MM.1S (cell line): Measurements from ENCODE around the gene SUSD3.

Source experiments
- EZH2 ChIP-seq: fragments of 300-600 bp; sonication (generic); optimal IDR thresholded peaks from 2 replicates; pipeline ENCODE3; 2017; ENCODE audit warnings: low read depth, mild to moderate bottlenecking, antibody characterized with exemption, low read length, mixed read lengths
- EZH2phosphoT487 ChIP-seq: fragments of 300-600 bp; sonication (generic); IDR thresholded peaks from 2 replicates; pipeline ENCODE4 v1.6.1; 2018; ENCODE audit warnings: antibody characterized with exemption, low read length
- TF ChIP-seq, protein P1 (sequence below): fragments of 300-600 bp; sonication (generic); IDR thresholded peaks from 2 replicates; pipeline ENCODE4 v1.5.1; 2016; ENCODE audit warnings: antibody characterized with exemption, low read length, mixed read lengths

DNA sequence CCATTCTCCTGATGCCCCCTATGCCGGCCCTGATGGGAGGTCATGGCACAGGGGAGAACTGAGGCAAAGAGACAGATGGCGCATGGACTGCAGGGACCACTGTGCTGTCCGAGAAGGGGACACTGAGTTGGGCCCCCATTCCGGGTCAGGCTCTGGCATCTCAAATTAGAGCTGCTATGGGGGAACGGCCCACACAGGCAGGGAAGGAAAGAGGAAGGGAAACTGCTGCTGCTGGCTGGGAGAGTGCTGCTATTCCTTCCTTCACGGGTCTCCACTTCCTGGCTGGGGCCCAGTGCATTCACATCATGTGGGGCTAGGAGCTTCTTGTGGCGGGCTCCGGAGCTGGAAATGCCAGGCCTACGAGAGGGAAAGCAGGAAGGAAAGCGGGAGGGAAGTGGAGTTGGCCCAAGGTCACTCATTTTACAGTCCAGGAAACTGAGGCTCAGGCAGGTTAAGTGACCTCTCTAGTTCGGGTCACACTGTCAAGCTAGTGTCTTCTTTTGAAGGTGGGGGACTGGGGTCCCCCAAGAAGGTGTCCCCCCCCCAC lies 36.2 kb downstream of the SUSD3 start:
- TF ChIP-seq, protein P1, sequence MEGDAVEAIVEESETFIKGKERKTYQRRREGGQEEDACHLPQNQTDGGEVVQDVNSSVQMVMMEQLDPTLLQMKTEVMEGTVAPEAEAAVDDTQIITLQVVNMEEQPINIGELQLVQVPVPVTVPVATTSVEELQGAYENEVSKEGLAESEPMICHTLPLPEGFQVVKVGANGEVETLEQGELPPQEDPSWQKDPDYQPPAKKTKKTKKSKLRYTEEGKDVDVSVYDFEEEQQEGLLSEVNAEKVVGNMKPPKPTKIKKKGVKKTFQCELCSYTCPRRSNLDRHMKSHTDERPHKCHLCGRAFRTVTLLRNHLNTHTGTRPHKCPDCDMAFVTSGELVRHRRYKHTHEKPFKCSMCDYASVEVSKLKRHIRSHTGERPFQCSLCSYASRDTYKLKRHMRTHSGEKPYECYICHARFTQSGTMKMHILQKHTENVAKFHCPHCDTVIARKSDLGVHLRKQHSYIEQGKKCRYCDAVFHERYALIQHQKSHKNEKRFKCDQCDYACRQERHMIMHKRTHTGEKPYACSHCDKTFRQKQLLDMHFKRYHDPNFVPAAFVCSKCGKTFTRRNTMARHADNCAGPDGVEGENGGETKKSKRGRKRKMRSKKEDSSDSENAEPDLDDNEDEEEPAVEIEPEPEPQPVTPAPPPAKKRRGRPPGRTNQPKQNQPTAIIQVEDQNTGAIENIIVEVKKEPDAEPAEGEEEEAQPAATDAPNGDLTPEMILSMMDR: no peak
- TF ChIP-seq EZH2: no peak
- no peak for TF ChIP-seq EZH2phosphoT487
